Stimulated activated CD8-positive, alpha-beta memory T cell treated with anti-CD3 and anti-CD28 coated beads, Interleukin-7, amount 100 ng/mL, for 4 hours (primary cell): ENCODE measurements around the gene TLR2.

Experiments used
- DNase-seq, 2 donors: peaks; one replicate each; pipeline ENCODE4 v3.0.0-alpha.2; 2020; ENCODE audit warnings: low read depth in 2 of 2

The TLR2 gene

GRCh38 chr4:153731239-153731638, 47.2 kb downstream of the TLR2 start:
- DNase-seq = no peak

DNA sequence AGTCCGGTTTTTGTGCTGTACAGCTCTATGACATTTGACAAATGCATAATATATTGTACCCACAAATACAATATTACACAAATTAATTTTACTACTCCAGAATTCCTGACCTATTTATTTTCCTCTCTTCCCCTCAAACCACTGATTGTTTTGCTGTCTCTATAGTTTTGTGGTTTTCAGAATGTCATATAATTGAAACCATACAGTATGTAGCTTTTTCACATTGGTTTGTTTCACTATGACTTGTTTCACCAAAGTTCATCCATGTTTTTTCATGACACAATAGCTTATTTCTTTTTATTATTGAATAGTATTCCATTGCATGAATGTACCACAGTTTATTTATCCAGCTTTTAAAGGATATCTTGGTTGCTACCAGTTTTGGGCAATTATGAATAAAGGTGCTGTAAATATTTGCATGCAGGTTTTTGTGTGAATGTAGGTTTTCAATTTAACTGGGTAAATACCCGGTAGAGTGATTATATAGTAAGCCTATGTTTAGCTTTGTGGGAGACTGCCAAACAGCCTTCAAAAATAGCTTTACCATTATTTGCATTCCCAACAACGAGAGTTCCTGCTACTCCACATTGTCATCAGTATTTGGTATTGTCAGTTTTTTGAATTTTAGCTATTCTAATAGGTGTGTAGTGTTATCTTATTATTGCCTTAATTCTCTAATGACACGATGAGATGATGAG, 49.8 kb downstream of the TLR2 start:
- DNase-seq = no peak

DNA sequence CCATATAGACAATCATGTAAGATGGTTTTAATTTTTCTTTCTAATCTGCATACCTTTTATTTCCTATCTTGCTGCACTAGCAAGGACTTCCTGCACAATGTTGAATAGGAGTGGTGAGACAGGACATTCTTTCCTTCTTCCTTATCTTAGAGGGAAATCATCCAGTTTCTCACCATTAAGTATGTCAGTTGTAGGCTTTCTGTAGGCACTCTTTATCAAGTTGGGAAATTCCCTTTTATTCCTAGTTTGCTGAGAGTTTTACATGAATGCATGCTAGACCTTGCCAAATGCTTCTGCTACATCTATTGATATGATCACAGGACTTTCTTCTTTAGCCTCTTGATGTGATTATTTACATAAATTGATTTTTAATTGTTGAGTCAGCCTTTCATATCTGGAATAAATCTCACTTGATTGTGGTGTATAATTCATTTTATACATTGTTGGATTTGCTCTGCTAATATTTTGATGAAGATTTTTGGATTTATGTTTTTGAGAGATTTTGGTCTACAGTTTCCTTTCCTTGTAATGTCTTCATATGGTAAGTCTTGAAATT, 51.9 kb downstream of the TLR2 start:
- DNase-seq = no peak

GRCh38 chr4:153741541-153741940, 57.5 kb downstream of the TLR2 start:
- no peak for DNase-seq

DNA sequence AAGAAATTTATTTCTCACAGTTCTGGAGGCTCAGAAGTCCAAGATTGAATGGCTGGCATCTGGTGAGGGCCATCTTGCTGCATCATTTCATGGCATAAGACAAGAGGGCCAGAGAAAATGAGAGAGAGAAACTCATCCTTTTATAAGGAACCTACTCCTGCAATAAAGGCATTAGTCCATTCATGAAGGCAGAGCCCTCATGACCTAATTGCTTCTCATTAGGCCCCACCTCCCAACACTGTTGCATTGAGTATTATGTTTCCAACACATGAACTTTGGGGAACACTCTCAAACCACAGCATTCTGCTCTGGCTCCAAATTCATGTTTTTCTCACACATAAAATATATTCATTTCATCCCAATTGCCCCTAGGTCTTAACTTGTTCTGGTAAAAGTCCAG, 61.6 kb downstream of the TLR2 start:
- no peak for DNase-seq

DNA sequence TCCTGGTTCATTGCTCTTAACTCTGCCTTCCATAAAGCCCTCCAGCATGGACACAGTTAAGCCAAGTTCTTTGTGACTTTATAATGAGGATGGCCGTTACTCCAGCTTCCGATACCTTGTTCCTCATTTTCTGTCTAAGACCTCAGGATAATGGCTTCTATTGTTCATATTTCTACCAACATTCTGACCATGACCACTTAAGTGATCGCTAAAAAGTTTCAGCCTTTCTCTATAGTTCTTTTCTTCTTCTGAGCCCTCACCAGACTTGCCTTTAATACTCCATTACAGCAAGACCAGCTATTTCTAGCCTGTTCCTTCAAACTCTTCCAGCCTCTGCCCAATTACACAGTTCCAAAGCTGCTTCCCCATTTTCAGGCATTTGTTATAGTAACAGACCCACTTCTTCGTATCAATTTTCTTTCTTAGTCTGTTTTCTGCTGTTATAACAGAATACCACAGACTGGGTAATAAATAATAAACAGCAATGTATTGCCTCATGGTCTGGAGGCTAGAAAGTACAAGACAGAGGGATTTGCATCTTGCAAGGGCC, 63.4 kb downstream of the TLR2 start:
- no peak for DNase-seq

- no peak for DNase-seq
These were observed 64.3 kb downstream of the TLR2 start for GRCh38 chr4:153748378-153748777.

- peak; percentile 15 to 35 for DNase-seq
These were observed 66.2 kb downstream of the TLR2 start for GRCh38 chr4:153750197-153750817.

DNA sequence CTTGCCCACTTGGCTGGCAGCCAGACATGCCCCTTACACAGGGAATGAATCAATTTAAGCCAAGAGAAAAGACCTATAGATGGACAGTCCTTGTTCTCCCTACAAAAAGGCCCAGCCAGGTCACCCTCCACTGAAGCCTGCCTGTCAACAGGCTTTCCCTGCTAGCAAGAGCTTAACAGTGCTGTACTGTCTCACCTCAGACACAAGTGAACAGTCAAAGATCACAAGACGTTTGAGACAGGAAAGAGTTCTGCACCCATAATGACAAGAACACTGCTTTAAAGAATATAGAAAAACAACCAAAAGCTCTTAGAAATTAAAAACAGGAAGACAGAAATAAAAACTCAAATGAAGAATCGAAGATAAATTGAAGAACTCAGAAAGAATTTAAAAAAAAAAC, 71.1 kb downstream of the TLR2 start:
- no peak for DNase-seq
